Thyroid gland (tissue), 4 donors: ENCODE results near the gene PAPLN.

ENCODE experiments used
- CTCF ChIP-seq, 6 experiments: fragments of 200-600 bp in 3 of 6; fragments of 450-650 bp in 3 of 6; sonication (generic) in 3 of 6; IDR thresholded peaks; one replicate each; pipeline ENCODE4 v1.5.1; 2016 to 2019; ENCODE audit warnings: antibody characterized with exemption in 6 of 6, mild to moderate bottlenecking in 2 of 6, inconsistent platforms in 1 of 6, moderate library complexity in 1 of 6
- POLR2A ChIP-seq, 2 donors: fragments of 450-650 bp; IDR thresholded peaks; one replicate each; pipeline ENCODE4 v1.6.1; 2017; ENCODE audit warnings: antibody characterized with exemption in 2 of 2, mild to moderate bottlenecking in 2 of 2, moderate library complexity in 1 of 2

GRCh38 chr14:73289308-73289707 lies 52.0 kb downstream of the PAPLN start:
- TF ChIP-seq CTCF (IDR thresholded peaks at IDR 0.05) (no peak), POLR2A (IDR thresholded peaks at IDR 0.05) (no peak)
